GM12892 (cell line): Measurements from ENCODE around the gene LRWD1.
"Not testable (repeated sequence)": the region's sequence is repeated elsewhere in the genome, so short reads cannot be mapped to it uniquely, and the experiment has no call there.

Source experiments
- POLR2A ChIP-seq: IDR thresholded peaks from 2 replicates; pipeline ENCODE4 v1.6.1; 2011; ENCODE audit warnings: low read depth, low read length, control low read depth
- TAF1 ChIP-seq: IDR thresholded peaks from 2 replicates; pipeline ENCODE4 v1.6.1; 2011; ENCODE audit warnings: low read depth, mild to moderate bottlenecking, control low read depth, low read length, borderline replicate concordance

GRCh38 chr7:102514881-102515721 lies 50.3 kb downstream of the LRWD1 start:
- TF ChIP-seq POLR2A, TAF1: not testable (repeated sequence)
